ENCODE measurements around the gene COA3. TPM values are rescaled to one million over a fixed set of nuclear protein-coding genes. Genes with fewer than 3 reads are reported as not detected.
"Not testable (repeated sequence)": the region's sequence is repeated elsewhere in the genome, so short reads cannot be mapped to it uniquely, and the experiment has no call there.

COA3 gene
- polyA plus RNA-seq, 4 donors = 59.1 to 167 (median 159) TPM

- DNase-seq (ENCODE audit: low read depth in 4 of 4, low spot score in 3 of 4) = no peak
Measured at GRCh38 chr17:42783062-42783790, 15.3 kb downstream of the COA3 start.

DNA sequence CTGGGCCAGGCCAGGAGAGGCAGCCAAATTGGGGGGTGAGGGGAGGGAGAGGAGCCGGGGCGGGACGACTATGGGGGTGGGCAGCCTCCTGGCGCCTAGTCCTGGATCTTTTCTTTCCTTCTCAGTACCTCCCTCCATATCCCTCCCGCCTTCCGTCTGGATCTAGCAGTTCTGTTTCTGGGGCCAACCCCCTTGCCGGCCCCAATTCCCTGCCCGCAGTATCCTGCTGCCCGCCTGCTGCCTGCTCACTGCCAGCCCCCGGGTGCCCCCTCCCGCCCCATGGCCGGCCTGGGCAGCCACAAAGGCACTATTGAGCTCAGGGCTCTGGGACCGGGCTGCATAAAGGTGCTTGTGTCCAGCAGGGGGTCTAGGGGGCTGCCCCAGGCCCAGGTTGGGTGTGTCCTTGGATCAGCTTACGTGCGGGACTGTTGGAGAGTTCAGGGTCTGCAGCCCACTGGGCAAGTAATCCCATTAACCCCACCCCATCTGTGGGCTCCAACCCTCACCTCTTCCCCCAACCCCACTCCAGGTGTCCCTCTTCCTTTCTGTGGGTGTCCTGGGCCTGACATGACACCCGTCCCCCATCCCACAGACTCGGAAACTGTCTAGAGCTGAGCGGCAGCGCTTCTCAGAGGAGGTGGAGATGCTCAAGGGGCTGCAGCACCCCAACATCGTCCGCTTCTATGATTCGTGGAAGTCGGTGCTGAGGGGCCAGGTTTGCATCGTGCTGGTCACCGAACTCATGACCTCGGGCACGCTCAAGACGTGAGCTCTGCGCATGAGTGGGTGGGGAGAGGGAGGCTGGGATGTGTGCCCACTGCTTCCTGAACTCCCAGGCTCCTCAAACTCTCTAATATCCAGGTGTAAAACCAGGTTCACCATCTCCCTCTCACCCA, 16.1 kb downstream of the COA3 start:
- DNase-seq (ENCODE audit: low read depth in 4 of 4, low spot score in 3 of 4) = no peak

DNA sequence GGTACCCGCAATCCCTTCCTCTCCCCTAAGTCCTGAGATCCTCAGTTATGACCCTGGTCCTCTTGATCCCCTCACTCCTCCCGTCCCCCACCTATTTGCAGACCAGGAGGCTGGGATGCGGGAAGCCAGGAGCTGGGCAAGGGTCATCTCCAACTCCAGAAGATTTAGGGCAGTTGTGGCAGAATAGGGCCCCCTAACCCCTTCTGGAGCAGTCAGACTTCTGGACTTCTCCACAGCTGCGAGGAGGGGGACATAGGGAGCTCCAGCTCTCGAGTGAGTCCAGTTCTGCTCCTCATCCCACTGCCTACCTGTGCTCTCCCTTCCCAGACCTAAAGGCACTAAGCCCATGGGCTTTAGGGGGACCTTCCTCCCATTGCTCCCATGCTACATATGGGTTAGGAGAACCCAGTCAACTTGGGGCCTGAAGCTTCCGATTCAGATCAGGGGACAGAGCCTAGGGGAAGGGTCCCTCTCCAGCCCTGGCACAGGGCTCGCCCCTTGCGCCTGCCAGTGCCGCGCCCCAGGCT, 16.8 kb downstream of the COA3 start:
- no peak for DNase-seq (ENCODE audit: low read depth in 4 of 4, low spot score in 3 of 4)

GRCh38 chr17:42780851-42781638, 17.5 kb downstream of the COA3 start:
- DNase-seq (ENCODE audit: low read depth in 4 of 4, low spot score in 3 of 4) = no peak

GRCh38 chr17:42779936-42780850, 18.3 kb downstream of the COA3 start, which contains the start of gene WNK4:
WNK4 (plus strand) TSS chr17:42780610; CDS start chr17:42780699, 89 bp downstream.
- no peak for DNase-seq (ENCODE audit: low read depth in 4 of 4, low spot score in 3 of 4)

DNA sequence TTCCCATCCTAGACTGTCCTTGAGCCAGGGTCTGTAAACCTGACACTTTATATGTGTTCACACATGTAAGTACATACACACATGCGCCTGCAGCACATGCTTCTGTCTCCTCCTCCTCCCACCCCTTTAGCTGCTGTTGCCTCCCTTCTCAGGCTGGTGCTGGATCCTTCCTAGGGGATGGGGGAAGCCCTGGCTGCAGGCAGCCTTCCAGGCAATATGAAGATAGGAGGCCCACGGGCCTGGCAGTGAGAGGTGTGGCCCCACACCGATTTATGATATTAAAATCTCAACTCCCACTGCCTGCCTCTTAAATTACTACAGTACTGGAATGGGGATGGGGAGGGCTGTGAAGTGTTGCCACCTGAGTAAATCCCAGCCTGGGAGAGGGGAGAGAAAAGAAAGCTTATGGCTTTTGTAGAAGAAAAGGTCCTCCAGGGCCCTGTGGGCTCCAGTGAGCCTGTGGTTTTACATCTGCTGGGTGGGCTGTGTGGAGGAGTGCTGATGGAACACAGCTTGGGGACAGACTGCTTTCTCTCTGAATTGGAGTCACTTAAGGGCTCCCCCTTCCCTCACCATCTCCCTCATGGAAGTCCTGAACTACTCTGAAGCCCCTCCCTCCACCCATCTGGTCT, 19.1 kb downstream of the COA3 start:
- DNase-seq (ENCODE audit: low read depth in 4 of 4, low spot score in 3 of 4) = no peak

- DNase-seq (ENCODE audit: low read depth in 4 of 4, low spot score in 3 of 4) = no peak
Measured at GRCh38 chr17:42778570-42778969, 19.9 kb downstream of the COA3 start.

DNA sequence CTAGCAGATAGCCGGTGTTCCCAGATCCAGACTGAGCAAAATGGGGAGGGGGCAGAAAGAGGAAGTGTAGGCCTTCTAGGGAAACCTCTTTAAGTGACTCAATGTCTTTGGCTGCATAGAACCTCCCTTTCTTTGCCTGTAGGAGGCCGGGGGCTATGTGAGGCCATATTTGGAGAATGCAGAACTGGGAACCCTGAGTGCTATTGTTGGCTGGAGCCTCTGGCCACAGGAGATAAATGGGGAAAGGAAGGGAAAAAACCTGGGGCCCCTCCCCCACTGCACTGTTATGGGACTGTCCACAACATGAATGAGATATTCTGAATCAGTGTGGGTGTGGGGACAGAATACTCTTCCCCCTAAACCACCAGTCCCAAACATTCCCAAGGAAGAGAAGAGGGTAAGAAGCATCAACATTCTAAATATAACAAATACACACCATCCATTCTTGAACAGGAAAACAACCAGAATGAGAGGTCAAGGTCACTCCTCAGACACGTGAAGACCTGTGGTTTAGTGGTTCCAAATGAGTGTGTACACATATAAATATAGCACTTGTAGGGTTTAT, 22.9 kb downstream of the COA3 start:
- no peak for DNase-seq (ENCODE audit: low read depth in 4 of 4, low spot score in 3 of 4)

DNA sequence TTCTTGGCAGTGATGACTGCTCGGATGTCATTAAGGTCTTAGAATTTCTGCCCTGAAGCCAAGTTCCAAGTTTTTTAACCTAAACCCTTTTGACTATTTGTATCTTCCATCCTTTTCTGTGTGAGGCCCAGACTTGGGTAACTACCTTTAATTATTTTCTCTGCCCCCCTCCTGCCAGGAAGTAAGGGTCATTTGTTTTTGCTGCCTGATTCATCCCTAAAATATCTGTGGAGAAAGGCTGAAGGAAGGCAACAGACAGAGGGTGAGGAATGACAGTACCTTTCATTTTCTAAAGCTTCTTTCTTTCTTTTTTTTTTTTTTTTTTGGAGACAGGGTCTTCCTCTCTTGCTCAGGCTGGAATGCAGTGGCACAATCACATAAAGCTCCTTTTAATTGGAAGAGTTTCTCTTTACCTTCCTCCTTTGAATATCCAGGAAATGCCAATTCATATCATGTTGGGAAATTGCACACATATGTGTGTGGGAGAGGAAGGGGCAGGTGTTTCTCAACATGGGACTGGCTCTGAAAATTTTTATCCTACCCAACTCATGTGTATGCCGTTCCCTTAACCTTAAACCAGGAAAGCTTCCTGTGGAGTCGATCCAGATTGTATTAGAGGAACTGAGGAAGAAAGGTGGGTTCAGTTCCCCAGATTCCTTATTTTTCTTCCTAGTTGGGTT, 24.3 kb downstream of the COA3 start:
- no peak for DNase-seq (ENCODE audit: low read depth in 4 of 4, low spot score in 3 of 4)

GRCh38 chr17:42773290-42774035, 25.0 kb downstream of the COA3 start, which contains the start of gene VPS25:
VPS25 (plus strand) TSS chr17:42773449; CDS start chr17:42773476, 27 bp downstream.
- peak in 1 of 4 donors; percentile 71 for DNase-seq (ENCODE audit: low read depth in 4 of 4, low spot score in 3 of 4)

DNA sequence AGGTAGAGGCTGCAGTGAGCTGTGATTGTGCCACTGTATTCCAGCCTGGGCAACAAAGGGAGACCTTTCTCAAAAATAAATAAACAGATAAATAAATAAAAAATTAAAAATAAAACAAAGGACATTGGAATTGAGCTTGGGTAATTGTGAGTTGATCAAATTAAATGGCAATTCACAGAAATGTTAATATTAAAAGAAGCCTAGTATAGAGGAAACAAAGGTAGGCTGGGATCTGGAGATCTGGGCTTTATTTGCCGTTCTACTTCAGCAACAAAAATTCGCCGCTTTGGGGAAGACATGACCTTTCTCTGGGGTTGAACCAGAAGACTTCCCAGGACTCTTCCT, 25.6 kb downstream of the COA3 start:
- no peak for DNase-seq (ENCODE audit: low read depth in 4 of 4, low spot score in 3 of 4)

DNA sequence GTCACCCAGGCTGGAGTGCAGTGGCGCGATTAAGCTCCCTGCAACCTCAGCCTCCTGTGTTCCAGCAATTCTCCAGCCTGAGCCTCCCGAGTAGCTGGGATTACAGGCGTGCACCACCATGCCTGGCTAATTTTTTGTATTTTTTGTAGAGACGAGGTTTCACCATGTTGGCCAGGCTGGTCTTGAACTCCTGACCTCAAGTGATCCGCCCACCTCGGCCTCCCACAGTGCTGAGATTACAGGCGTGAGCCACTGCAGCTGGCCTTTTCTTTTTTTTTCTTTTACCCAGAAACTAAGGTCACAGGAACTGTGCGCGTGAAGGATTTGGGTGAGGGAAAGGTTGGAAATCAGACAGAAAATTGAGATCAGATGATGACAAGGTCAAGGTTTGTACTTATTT, 28.5 kb downstream of the COA3 start:
- DNase-seq (ENCODE audit: low read depth in 4 of 4, low spot score in 3 of 4) = not testable (repeated sequence)

GRCh38 chr17:42768006-42768405, 30.5 kb downstream of the COA3 start:
- DNase-seq (ENCODE audit: low read depth in 4 of 4, low spot score in 3 of 4) = not testable (repeated sequence)

DNA sequence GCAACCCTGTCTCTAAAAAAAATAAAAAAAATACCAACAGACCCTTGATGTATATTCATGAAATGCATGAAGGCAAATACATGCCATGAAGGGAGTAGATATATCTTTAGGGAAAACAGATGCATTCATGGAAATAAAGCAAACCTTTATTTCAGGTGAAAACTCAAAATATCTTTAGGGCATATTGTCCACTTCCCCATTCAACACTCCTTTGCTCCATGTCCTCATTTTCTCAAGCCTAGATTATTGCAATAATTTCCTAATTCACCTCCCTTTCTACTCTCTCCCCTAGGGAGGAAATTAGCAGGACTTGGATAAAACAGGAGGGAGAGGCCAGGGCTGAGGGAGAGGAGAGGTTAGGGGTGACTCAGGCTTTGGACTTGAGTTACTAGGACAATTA, 31.0 kb downstream of the COA3 start:
- DNase-seq (ENCODE audit: low read depth in 4 of 4, low spot score in 3 of 4) = no peak

- no peak for DNase-seq (ENCODE audit: low read depth in 4 of 4, low spot score in 3 of 4)
Measured at GRCh38 chr17:42766124-42766523, 32.4 kb downstream of the COA3 start.

GRCh38 chr17:42761638-42762037, 36.9 kb downstream of the COA3 start:
- DNase-seq (ENCODE audit: low read depth in 4 of 4, low spot score in 3 of 4) = no peak
